MG63 (cell line): ENCODE data around the gene PTGIS. TPM values are rescaled to one million over a fixed set of nuclear protein-coding genes. Genes with fewer than 3 reads are reported as not detected.
A peak's percentile ranks its signal among the peaks of the same experiment; 100 is the strongest.

Source experiments
- DNase-seq: peaks from one replicate; pipeline ENCODE4 v3.0.0-alpha.2; 2020
- H3K27me3 ChIP-seq: fragments of 250-450 bp; sonication (Bioruptor Pico); 2 replicates; pipeline ENCODE4 v1.5.1; 2020; ENCODE audit warnings: mild to moderate bottlenecking, moderate library complexity
- H3K36me3 ChIP-seq: fragments of 250-450 bp; sonication (Bioruptor Pico); 2 replicates; pipeline ENCODE4 v1.5.1; 2020; ENCODE audit warnings: mild to moderate bottlenecking, moderate library complexity
- H3K4me3 ChIP-seq: fragments of 250-450 bp; sonication (Bioruptor Pico); 2 replicates; pipeline ENCODE4 v1.5.1; 2020; ENCODE audit warnings: mild to moderate bottlenecking, moderate library complexity
- H3K9me3 ChIP-seq: fragments of 250-450 bp; sonication (Bioruptor Pico); 2 replicates; pipeline ENCODE4 v1.5.1; 2020; ENCODE audit warnings: mild to moderate bottlenecking, moderate library complexity
- total RNA-seq: library from RNA; depleted of rRNA; stranded (reverse); fragments of >200 nt; shearing (Covaris generic); gene quantifications from 2 replicates; pipeline ENCODE4 v1.2.3, GENCODE V29; 2014; ENCODE audit warnings: low replicate concordance; rRNA removed

Gene PTGIS
- total RNA-seq, 1 experiment from 2014 or later = 6.2 TPM

DNA sequence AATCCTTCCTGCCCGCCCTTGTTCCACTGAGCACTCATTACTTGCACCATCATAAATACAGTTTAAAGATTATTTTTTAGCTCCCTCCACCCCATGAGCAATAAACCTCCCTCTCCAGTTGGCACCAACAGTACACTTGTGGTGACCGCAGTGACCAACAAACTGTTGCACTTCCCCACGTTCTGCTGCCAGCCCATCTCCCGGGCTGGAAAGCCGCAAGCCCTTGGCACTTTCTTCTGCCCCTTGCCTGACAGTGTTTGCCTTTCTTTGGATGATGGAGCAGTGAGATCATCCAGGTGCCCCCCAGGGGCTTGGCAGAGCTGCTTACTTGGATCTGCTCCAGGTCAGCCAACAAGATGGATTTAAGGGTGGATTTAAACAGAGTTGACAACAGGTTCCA, 107.0 kb downstream of the PTGIS start:
- DNase-seq = peak; percentile 99

DNA sequence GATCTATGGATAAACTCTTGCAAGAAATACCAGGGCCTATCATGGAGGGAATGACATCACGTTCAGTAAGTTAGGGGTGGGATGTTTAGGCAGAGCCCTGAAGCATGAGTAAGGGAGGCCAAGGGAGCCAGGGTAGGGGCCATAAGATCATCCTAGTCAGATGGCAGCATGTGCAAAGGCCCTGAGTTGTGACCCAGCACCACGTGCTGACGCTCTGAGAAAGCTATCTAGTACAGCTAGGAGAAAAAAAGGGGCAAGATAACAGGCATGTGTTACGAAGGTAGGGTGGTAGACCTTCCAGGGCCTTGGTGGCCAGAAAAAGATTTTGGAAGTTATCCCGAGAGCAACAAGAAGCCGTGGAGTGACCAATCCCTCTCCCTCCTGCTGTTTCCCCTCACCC, 107.8 kb downstream of the PTGIS start:
- no peaks in the 10 kb centered on the region for H3K27me3 ChIP-seq
- H3K4me3 ChIP-seq = no peak overlapping the region
- H3K36me3 ChIP-seq = peaks cover 45% of the 10 kb centered on the region

More for the DNA sequence above, 107.0 kb downstream of the PTGIS start:
- Histone ChIP-seq H3K36me3 (peaks cover 48% of the 10 kb centered on the region), H3K4me3 (no peak overlapping the region), H3K27me3 (no peaks in the 10 kb centered on the region), H3K9me3 (no peaks in the 10 kb centered on the region)

DNA sequence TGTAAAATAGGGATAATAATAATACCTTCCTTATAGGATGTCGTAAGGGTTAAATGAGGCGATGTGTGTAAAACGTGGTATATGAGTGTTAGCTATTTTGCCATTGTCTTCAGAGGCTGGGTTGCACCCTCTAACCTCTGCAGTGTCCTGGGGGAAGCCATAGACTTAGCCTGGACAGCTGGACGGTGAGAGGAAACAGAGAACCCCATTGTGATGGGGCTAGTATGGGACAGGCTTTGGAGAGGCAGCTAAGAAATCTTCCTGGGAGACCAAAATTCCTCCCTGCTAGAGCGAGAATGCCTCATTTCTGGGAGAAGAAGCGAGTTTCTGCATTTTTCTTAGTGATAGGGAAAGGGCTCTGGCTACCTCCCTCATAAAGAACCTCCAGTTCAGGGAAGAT, 108.3 kb downstream of the PTGIS start:
- no peaks in the 10 kb centered on the region for H3K27me3 ChIP-seq
- H3K4me3 ChIP-seq = no peak overlapping the region

More for the DNA sequence above, 107.8 kb downstream of the PTGIS start:
- no peaks in the 10 kb centered on the region for H3K9me3 ChIP-seq
- DNase-seq = no peak

DNA sequence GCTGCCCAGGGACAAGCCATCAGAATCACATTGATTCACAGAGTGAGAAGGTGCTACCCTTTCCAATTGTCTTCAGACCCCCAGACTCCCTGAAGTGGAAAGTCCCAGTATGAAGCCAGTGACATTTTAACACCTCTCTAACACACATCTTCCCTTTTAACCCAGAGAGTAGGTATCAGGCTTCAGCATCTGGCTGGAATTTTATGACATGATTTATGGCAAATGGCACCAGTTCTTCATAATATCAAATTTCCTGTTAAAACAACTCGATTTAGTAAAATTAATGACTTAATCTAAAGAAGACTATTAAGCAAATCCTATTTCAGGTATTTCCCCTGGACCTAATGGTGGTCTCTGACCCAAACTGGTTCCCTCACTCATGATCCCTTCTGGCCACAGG, 110.5 kb downstream of the PTGIS start:
- no peak for DNase-seq

More for the DNA sequence above, 108.3 kb downstream of the PTGIS start:
- Histone ChIP-seq H3K9me3 (no peaks in the 10 kb centered on the region), H3K36me3 (peaks cover 45% of the 10 kb centered on the region)
- DNase-seq = no peak

DNA sequence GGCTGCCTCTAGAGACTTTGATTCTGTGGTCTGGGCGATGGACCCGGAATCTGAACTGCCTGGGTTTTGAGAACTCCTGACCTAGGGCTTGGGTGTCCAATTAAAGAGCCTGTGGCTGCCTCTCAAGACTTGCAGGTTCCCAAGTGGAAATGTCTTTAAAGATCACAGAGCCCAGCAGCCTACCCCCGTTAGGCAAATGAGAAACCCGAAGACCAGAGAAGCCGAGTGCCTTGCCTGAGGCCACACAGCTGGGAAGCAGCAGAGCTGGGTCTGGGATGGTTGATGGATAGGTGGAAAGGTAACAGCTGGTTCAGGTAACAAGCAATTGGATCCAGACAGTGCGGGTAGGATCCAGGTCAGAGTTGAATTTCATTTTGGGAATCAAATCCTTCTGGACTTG, 111.3 kb downstream of the PTGIS start:
- Histone ChIP-seq H3K9me3 (no peaks in the 10 kb centered on the region), H3K4me3 (no peak overlapping the region), H3K36me3 (peaks cover 43% of the 10 kb centered on the region), H3K27me3 (no peaks in the 10 kb centered on the region)
- no peak for DNase-seq

More for the DNA sequence above, 110.5 kb downstream of the PTGIS start:
- Histone ChIP-seq H3K4me3 (no peak overlapping the region), H3K9me3 (no peaks in the 10 kb centered on the region), H3K27me3 (no peaks in the 10 kb centered on the region), H3K36me3 (peaks cover 47% of the 10 kb centered on the region)

DNA sequence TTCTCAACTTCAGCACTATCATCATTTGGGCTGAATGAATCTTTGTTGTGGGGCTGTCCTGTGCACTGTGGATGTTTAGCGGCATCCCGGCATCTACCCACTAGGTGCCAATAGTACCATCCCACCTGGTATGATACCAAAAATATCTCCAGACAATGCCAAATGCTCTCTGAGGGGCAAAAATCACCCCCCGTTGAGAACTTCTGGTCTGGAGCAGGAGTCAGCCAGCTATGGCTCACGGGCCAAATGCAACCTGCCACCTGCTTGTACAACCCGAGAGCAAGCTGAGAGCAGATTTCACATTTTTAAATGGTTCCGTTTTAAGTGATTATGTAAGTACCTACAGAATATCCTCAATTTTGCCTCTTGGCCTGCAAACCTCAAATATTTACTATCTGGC, 112.2 kb downstream of the PTGIS start:
- no peaks in the 10 kb centered on the region for H3K9me3 ChIP-seq
- no peak for DNase-seq
- peaks cover 49% of the 10 kb centered on the region for H3K36me3 ChIP-seq
- H3K27me3 ChIP-seq = no peaks in the 10 kb centered on the region
- no peak overlapping the region for H3K4me3 ChIP-seq

Other genes starting within 250 kb of the PTGIS start
- 6.5 and 7.0 TPM in 2 replicates for gene KCNB1, start 85.5 kb downstream of the PTGIS start, total RNA-seq
- 20.3 and 20.4 TPM in 2 replicates for gene B4GALT5, start 145.7 kb upstream of the PTGIS start, total RNA-seq
- 1.2 and 3.2 TPM in 2 replicates for gene SLC9A8, start 244.7 kb upstream of the PTGIS start, total RNA-seq